ACC112 (cell line): Measurements from ENCODE around the gene ZNF277.

Experiments used
- H2AFZ ChIP-seq: fragments of 200-600 bp; sonication (generic); one replicate; pipeline ENCODE4 v1.6.0; 2017; ENCODE audit warnings: antibody characterized with exemption, low read length; ENCODE audit not compliant: unreplicated experiment
- H3K27ac ChIP-seq: fragments of 200-600 bp; sonication (generic); 2 replicates; pipeline ENCODE4 v1.5.1; 2014; ENCODE audit warnings: low read depth, mild to moderate bottlenecking, antibody characterized with exemption, low read length, moderate library complexity
- H3K27me3 ChIP-seq: fragments of 200-600 bp; sonication (generic); 2 replicates; pipeline ENCODE4 v1.6.1; 2014; ENCODE audit warnings: mild to moderate bottlenecking, antibody characterized with exemption, low read length, moderate library complexity, mixed read lengths; ENCODE audit not compliant: insufficient read depth
- H3K36me3 ChIP-seq: fragments of 200-600 bp; sonication (generic); 2 replicates; pipeline ENCODE4 v1.6.1; 2016; ENCODE audit warnings: mild to moderate bottlenecking, antibody characterized with exemption, low read length, moderate library complexity, mixed read lengths; ENCODE audit not compliant: insufficient read depth
- H3K4me1 ChIP-seq: fragments of 200-600 bp; sonication (generic); one replicate; pipeline ENCODE4 v1.6.1; 2016; ENCODE audit warnings: low read length, mixed read lengths; ENCODE audit not compliant: insufficient read depth, unreplicated experiment, control insufficient read depth
- H3K4me3 ChIP-seq: fragments of 200-600 bp; sonication (generic); 2 replicates; pipeline ENCODE4 v1.5.1; 2014; ENCODE audit warnings: mild to moderate bottlenecking, low read depth, low read length
- H3K79me2 ChIP-seq: fragments of 200-600 bp; sonication (generic); one replicate; pipeline ENCODE4 v1.6.0; 2016; ENCODE audit warnings: low read length; ENCODE audit not compliant: control insufficient read depth, unreplicated experiment, insufficient read depth

The ZNF277 gene, protein sequence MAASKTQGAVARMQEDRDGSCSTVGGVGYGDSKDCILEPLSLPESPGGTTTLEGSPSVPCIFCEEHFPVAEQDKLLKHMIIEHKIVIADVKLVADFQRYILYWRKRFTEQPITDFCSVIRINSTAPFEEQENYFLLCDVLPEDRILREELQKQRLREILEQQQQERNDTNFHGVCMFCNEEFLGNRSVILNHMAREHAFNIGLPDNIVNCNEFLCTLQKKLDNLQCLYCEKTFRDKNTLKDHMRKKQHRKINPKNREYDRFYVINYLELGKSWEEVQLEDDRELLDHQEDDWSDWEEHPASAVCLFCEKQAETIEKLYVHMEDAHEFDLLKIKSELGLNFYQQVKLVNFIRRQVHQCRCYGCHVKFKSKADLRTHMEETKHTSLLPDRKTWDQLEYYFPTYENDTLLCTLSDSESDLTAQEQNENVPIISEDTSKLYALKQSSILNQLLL

DNA sequence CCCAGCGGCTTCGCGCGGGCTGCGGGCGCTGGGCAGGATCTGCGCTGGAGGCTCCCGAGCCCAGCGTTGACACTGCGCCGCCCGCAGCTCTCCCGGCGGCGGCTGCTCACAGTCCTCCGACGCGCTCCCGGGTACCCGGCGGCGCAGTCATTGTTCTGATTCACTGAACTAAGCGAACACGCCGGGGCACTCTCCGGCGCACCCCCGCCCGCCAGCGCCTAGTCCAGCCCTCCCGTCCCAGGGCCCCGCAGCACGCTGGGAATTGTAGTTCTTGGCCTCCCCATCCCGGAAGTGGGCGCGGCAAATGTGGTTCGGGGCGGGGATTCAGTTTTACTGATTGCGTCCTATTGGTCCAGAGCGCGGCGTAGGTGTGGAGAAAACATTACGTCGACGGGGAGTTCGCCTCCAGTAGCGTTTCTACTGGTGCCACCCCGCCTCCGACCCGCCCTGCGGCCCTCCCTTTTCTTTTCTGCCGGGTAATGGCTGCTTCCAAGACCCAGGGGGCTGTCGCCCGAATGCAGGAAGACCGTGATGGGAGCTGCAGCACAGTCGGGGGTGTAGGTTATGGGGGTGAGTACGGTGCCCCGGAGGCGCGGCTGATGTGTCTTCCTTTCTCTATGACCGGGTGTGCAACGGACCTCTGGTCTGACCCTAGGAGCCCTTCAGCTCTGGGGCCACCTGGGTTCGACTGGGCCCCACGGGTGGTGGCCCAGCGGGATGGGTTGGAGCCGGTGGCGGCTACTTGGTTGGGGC is at the start of gene ZNF277, which contains the start of gene DOCK4:
Gene ZNF277 (plus strand): TSS at position 458 of the 753 bp plus-strand sequence. CDS start 22 bp downstream, at position 480.
Gene DOCK4 (minus strand): TSS at position 162 of the 753 bp plus-strand sequence. CDS start 261 bp downstream, outside the sequence.
- peak within 1 kb of the TSS; percentile 97 for H3K4me3 ChIP-seq
- H3K36me3 ChIP-seq = no peaks in the 10 kb centered on the region
- peaks cover 16% of the 10 kb centered on the region for H3K4me1 ChIP-seq
- peak within 1 kb of the TSS; percentile 34; the same call in 1 of the 2 replicates for H3K27ac ChIP-seq
- no peaks in the 10 kb centered on the region for H3K27me3 ChIP-seq
- peak within 1 kb of the TSS; percentile 99 for H2AFZ ChIP-seq
- H3K79me2 ChIP-seq = peaks cover 55% of the 10 kb centered on the region

- no peaks in the 10 kb centered on the region for H3K79me2 ChIP-seq
- H3K4me3 ChIP-seq = no peak overlapping the region
- peaks cover 20% of the 10 kb centered on the region for H3K4me1 ChIP-seq
- H3K27ac ChIP-seq = no peak overlapping the region
- H3K27me3 ChIP-seq = no peaks in the 10 kb centered on the region
- no peaks in the 10 kb centered on the region for H3K36me3 ChIP-seq
- H2AFZ ChIP-seq = no peak overlapping the region
These were observed 49.4 kb upstream of the ZNF277 start for GRCh38 chr7:112157072-112157471.

- Histone ChIP-seq H3K79me2 (no peaks in the 10 kb centered on the region), H3K27ac (no peak overlapping the region), H3K27me3 (no peaks in the 10 kb centered on the region), H2AFZ (no peak overlapping the region), H3K36me3 (no peaks in the 10 kb centered on the region), H3K4me1 (peaks cover 33% of the 10 kb centered on the region), H3K4me3 (no peak overlapping the region)
These were observed 47.1 kb upstream of the ZNF277 start for GRCh38 chr7:112159351-112159750.

DNA sequence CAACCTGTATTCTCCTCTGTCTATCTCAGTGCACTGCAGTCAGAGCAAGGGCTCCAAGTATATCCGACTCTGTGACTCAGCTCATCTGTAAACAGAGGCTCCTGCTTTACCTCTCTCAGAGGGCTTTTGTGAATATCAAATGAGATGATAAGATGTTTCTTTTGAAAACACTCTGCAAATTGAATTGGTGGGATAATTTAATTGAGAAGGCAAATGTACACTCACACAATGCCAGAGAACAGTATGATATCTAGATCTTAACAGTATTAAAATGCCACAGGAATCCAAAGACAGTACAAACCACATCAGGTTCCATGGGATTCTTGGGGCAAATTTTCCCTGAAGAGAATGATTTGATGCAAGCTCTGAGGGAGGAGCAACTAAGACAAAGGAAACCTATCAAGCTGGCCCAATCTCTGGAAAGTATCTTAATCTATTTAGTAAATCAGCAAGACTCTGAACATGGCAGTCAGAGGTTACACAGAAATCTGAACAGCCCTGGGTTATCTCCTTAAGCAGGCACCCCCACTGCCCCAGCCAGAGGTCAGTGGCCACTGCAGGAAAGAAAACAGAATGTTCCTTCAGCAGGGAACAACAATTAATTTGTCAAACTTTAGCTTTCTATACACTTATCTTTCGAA is 46.2 kb upstream of the ZNF277 start:
- Histone ChIP-seq H3K27ac (no peak overlapping the region), H3K27me3 (no peaks in the 10 kb centered on the region), H3K4me1 (peaks cover 33% of the 10 kb centered on the region), H3K4me3 (no peak overlapping the region), H2AFZ (no peak overlapping the region), H3K79me2 (no peaks in the 10 kb centered on the region), H3K36me3 (no peaks in the 10 kb centered on the region)

- Histone ChIP-seq H2AFZ (no peak overlapping the region), H3K27me3 (no peaks in the 10 kb centered on the region), H3K36me3 (no peaks in the 10 kb centered on the region), H3K27ac (no peak overlapping the region), H3K79me2 (no peaks in the 10 kb centered on the region), H3K4me1 (peaks cover 33% of the 10 kb centered on the region), H3K4me3 (no peak overlapping the region)
These were observed 45.7 kb upstream of the ZNF277 start for GRCh38 chr7:112160771-112161150.

- Histone ChIP-seq H2AFZ (no peak overlapping the region), H3K4me1 (peaks cover 33% of the 10 kb centered on the region), H3K79me2 (no peaks in the 10 kb centered on the region), H3K27ac (no peak overlapping the region), H3K4me3 (no peak overlapping the region), H3K27me3 (no peaks in the 10 kb centered on the region), H3K36me3 (no peaks in the 10 kb centered on the region)
These were observed 45.0 kb upstream of the ZNF277 start for GRCh38 chr7:112161253-112162141.

GRCh38 chr7:112162142-112162766 is 44.2 kb upstream of the ZNF277 start:
- H3K27ac ChIP-seq = peak overlapping the region; percentile 23

GRCh38 chr7:112162784-112163506 is 43.5 kb upstream of the ZNF277 start:
- H3K27ac ChIP-seq = peak overlapping the region; percentile 23
- peaks cover 33% of the 10 kb centered on the region for H3K4me1 ChIP-seq
- H3K4me3 ChIP-seq = no peak overlapping the region
- no peak overlapping the region for H2AFZ ChIP-seq
- no peaks in the 10 kb centered on the region for H3K79me2 ChIP-seq
- H3K36me3 ChIP-seq = no peaks in the 10 kb centered on the region
- H3K27me3 ChIP-seq = no peaks in the 10 kb centered on the region

More at GRCh38 chr7:112162142-112162766, 44.2 kb upstream of the ZNF277 start:
- Histone ChIP-seq H3K27me3 (no peaks in the 10 kb centered on the region), H3K79me2 (no peaks in the 10 kb centered on the region), H3K36me3 (no peaks in the 10 kb centered on the region), H2AFZ (no peak overlapping the region), H3K4me3 (no peak overlapping the region), H3K4me1 (peaks cover 33% of the 10 kb centered on the region)

DNA sequence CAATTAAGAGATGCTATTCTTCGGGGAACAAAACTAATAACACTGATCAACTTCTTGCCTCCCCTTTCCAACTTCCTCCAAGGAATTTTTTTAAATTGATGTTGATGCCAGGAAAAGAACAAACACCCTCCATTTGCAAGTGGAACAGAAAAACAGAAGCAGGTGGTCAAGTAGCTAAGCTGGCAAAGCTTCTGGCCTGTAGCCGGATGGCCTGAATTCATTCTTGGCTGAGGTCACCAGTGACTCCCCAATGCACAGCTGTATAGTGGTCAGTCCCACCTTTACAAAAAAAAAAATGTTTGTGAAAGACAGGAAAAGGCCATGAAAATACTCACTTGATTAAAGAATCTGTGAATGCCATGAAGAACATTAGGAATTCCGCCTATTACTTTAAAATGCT is 39.3 kb upstream of the ZNF277 start:
- no peaks in the 10 kb centered on the region for H3K27me3 ChIP-seq
- H3K79me2 ChIP-seq = no peaks in the 10 kb centered on the region
- H3K4me1 ChIP-seq = peaks cover 12% of the 10 kb centered on the region
- H3K27ac ChIP-seq = no peak overlapping the region
- no peak overlapping the region for H2AFZ ChIP-seq
- no peak overlapping the region for H3K4me3 ChIP-seq
- no peaks in the 10 kb centered on the region for H3K36me3 ChIP-seq
